ENCODE measurements around the gene NUCB1.

Gene NUCB1

GRCh38 chr19:48928164-48929025 is 28.3 kb downstream of the NUCB1 start:
- peak overlapping the region; percentile 70 for H3K27ac ChIP-seq
- TF ChIP-seq, protein P1, sequence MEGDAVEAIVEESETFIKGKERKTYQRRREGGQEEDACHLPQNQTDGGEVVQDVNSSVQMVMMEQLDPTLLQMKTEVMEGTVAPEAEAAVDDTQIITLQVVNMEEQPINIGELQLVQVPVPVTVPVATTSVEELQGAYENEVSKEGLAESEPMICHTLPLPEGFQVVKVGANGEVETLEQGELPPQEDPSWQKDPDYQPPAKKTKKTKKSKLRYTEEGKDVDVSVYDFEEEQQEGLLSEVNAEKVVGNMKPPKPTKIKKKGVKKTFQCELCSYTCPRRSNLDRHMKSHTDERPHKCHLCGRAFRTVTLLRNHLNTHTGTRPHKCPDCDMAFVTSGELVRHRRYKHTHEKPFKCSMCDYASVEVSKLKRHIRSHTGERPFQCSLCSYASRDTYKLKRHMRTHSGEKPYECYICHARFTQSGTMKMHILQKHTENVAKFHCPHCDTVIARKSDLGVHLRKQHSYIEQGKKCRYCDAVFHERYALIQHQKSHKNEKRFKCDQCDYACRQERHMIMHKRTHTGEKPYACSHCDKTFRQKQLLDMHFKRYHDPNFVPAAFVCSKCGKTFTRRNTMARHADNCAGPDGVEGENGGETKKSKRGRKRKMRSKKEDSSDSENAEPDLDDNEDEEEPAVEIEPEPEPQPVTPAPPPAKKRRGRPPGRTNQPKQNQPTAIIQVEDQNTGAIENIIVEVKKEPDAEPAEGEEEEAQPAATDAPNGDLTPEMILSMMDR (conservative IDR thresholded peaks at IDR 0.05), result no peak

DNA sequence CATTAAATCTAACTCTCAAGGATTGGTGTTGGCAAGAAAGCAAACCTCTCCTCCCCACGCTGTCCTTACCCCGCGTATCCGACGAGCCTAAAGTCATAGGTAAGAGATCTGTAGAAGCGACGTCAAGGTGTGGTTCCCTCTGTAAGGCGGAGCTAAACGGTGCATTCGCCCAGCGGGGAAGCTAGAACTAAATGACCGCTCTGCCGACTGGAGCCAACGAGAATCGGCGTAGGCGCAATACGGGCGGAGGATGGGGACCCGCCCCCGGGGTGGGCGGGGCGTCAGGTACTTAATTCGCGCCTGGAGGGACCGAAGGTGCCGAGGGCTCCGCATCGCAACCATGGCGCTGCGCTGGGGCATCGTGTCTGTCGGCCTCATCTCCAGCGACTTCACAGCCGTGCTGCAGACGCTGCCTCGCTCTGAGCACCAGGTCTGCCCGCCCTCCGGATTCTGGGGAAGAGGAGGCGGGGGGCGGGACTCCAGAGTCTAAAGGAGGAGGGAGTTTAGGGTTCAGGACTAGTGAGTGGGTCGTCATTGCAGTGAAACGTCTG is 33.3 kb downstream of the NUCB1 start, which contains the start of gene DHDH:
Gene DHDH (plus strand): TSS at position 318 of the 551 bp plus-strand sequence. CDS start 23 bp downstream, at position 341.
- H3K27ac ChIP-seq, result peak within 1 kb of the TSS; percentile 59
- TF ChIP-seq, protein P1 (conservative IDR thresholded peaks at IDR 0.05), result 0 out of 2 replicates have a peak, but pooled peaks have one; percentile 10

GRCh38 chr19:48934837-48935236 is 34.7 kb downstream of the NUCB1 start:
- H3K27ac ChIP-seq, result no peak overlapping the region
- TF ChIP-seq, protein P1 (conservative IDR thresholded peaks at IDR 0.05), result no peak

- no peak overlapping the region for H3K27ac ChIP-seq
- TF ChIP-seq, protein P1 (conservative IDR thresholded peaks at IDR 0.05), result no peak
Observed at GRCh38 chr19:48935864-48936263, 35.8 kb downstream of the NUCB1 start.

DNA sequence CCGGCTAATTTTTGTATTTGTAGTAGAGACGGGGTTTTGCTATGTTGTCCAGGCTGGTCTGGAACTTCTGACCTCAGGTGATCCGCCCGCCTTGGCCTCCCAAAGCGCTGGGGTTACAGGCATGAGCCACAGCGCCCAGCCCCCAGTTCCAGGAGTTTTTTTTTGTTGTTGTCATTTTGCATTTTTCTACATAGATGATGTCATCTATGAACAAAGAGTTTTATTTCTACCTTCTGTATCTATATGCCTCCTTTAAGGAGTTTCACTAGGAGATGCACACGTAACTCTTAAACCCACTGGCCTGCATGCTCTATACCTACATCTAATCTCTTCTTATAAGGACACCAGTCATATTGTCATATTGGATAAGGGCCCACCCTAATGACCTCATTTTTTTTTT is 38.1 kb downstream of the NUCB1 start:
- no peak overlapping the region for H3K27ac ChIP-seq
- TF ChIP-seq, protein P1 (conservative IDR thresholded peaks at IDR 0.05), result no peak

DNA sequence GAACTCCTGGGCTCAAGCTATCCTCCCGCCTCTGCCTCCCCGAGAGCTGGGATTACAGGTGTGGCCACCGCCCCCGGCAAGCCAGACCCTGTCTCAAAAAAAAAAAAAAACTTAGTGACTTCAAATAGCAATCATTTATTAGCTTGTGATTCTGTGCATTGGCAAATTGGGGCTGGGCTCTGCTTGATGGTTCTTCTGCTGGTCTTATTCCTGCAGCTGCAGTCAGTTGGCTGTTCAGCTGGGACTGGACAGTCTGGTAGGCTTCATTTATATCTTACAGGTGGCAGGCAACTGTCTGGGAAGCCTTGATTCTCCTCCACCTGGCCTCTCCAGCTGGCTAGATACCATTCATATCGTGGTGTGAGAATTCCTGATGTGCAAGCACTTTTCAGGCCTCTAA is 40.8 kb downstream of the NUCB1 start:
- TF ChIP-seq, protein P1 (conservative IDR thresholded peaks at IDR 0.05), result no peak

GRCh38 chr19:48943081-48943480 is 43.0 kb downstream of the NUCB1 start:
- no peak overlapping the region for H3K27ac ChIP-seq
- TF ChIP-seq, protein P1 (conservative IDR thresholded peaks at IDR 0.05), result no peak

More for the DNA sequence above, 40.8 kb downstream of the NUCB1 start:
- no peak overlapping the region for H3K27ac ChIP-seq

All from VCaP (cell line).